Measurements from ENCODE around the gene YDJC. TPM values are rescaled to one million over a fixed set of nuclear protein-coding genes. Genes with fewer than 3 reads are reported as not detected.
A peak's percentile ranks its signal among the peaks of the same experiment; 100 is the strongest.

YDJC gene
- total and polyA plus RNA-seq, 2 donors (not counting 1 experiment from before 2014, with no cell fraction given), result 48.8 to 82.8 TPM

GRCh38 chr22:21650823-21651520 is 21.1 kb upstream of the YDJC start:
- CTCF ChIA-PET, result interaction anchor here (1.9 kb wide), 1 partner anchor 8 kb away, joined by 7 read pairs; the partner anchor contains the start of gene SDF2L1
- H3K9me3 Mint-ChIP-seq (ENCODE audit: insufficient read depth), result no peaks in the 10 kb centered on the region
- Histone ChIP-seq H3K9ac (ENCODE audit: low read length) (peak overlapping the region; percentile 65), H4K20me1 (ENCODE audit: control insufficient read depth, insufficient read depth, low read length, poor library complexity, severe bottlenecking) (peaks cover 25% of the 10 kb centered on the region), H3K4me3 (ENCODE audit: control extremely low read depth in 1 of 5, extremely low read depth in 1 of 5, insufficient read depth in 1 of 5, low read depth in 2 of 5, low read length in 4 of 5) (peak overlapping the region; percentile 16 to 67 (median 58)), H3K4me2 (replicated peaks; ENCODE audit: low read depth, low read length, poor library complexity, severe bottlenecking) (peak overlapping the region; percentile 84), H3K36me3 (replicated peaks in 1 of 2; ENCODE audit: control extremely low read depth in 1 of 2, control insufficient read depth in 1 of 2, extremely low read depth in 1 of 2, insufficient read depth in 2 of 2, low read length in 1 of 2) (peaks cover 0 to 4% of the 10 kb centered on the region in 2 experiments), H3K4me1 (ENCODE audit: control insufficient read depth in 2 of 2, insufficient read depth in 2 of 2, low read length in 2 of 2) (peaks cover 10 to 30% of the 10 kb centered on the region in 2 donors), H3K79me2 (ENCODE audit: control insufficient read depth, insufficient read depth, low read length) (peaks cover 11% of the 10 kb centered on the region), H3K27ac (ENCODE audit: low read length in 2 of 2) (no peak overlapping the region), H2AFZ (ENCODE audit: insufficient read depth, low read depth, low read length, poor library complexity, severe bottlenecking) (peak overlapping the region; percentile 93), H3K9me3 (ENCODE audit: control extremely low read depth in 1 of 3, control insufficient read depth in 2 of 3, insufficient read depth in 1 of 3, low read length in 2 of 3) (no peaks in the 10 kb centered on the region), H3K27me3 (replicated peaks in 1 of 4; ENCODE audit: control extremely low read depth in 1 of 4, control insufficient read depth in 3 of 4, insufficient read depth in 4 of 4, low read length in 3 of 4) (no peaks in the 10 kb centered on the region)
- ATAC-seq (ENCODE audit: low read depth), result no peak
- no peak for TF ChIP-seq CTCF (IDR thresholded peaks at IDR 0.05)
- no peak for TF ChIP-seq EZH2 (IDR thresholded peaks at IDR 0.05; ENCODE audit: borderline replicate concordance, insufficient read depth, low read depth, low read length, poor library complexity, severe bottlenecking)
- peak overlapping the region; percentile 91 for H3K4me3 Mint-ChIP-seq
- H3K27me3 Mint-ChIP-seq, result no peaks in the 10 kb centered on the region
- peaks cover 25% of the 10 kb centered on the region for H3K4me1 Mint-ChIP-seq
- DNase-seq, result no peak
- POLR2A ChIA-PET, result interaction anchor here (1.7 kb wide), 1 partner anchor 8 kb away, joined by 7 read pairs; no protein-coding TSS in a partner anchor
- 3% methylated on average over 5 of the region's 6 CpGs for WGBS (ENCODE audit: insufficient coverage)
- intact Hi-C loops (cut with micrococcal nuclease), result no loop called here
- H3K27ac Mint-ChIP-seq, result no peak overlapping the region

GRCh38 chr22:21650280-21650679 is 20.5 kb upstream of the YDJC start:
- TF ChIP-seq EZH2 (IDR thresholded peaks at IDR 0.05; ENCODE audit: borderline replicate concordance, insufficient read depth, low read depth, low read length, poor library complexity, severe bottlenecking), result no peak
- no peak for TF ChIP-seq CTCF (IDR thresholded peaks at IDR 0.05)
- peaks cover 10 to 30% of the 10 kb centered on the region in 2 donors for H3K4me1 ChIP-seq (ENCODE audit: control insufficient read depth in 2 of 2, insufficient read depth in 2 of 2, low read length in 2 of 2)
- H2AFZ ChIP-seq (ENCODE audit: insufficient read depth, low read depth, low read length, poor library complexity, severe bottlenecking), result no peak overlapping the region
- H3K27ac ChIP-seq (ENCODE audit: low read length in 2 of 2), result no peak overlapping the region
- Mint-ChIP-seq H3K4me1 (peaks cover 25% of the 10 kb centered on the region), H3K9me3 (ENCODE audit: insufficient read depth) (no peaks in the 10 kb centered on the region), H3K27ac (no peak overlapping the region), H3K27me3 (no peaks in the 10 kb centered on the region), H3K4me3 (peak overlapping the region; percentile 49)
- H3K79me2 ChIP-seq (ENCODE audit: control insufficient read depth, insufficient read depth, low read length), result peaks cover 11% of the 10 kb centered on the region
- DNase-seq (no peak), ATAC-seq (ENCODE audit: low read depth) (no peak)
- POLR2A ChIA-PET, result no interaction called here
- 90% methylated on average over 7 of the region's 7 CpGs for WGBS (ENCODE audit: insufficient coverage)
- peaks cover 0 to 4% of the 10 kb centered on the region in 2 experiments for H3K36me3 ChIP-seq (replicated peaks in 1 of 2; ENCODE audit: control extremely low read depth in 1 of 2, control insufficient read depth in 1 of 2, extremely low read depth in 1 of 2, insufficient read depth in 2 of 2, low read length in 1 of 2)
- CTCF ChIA-PET, result no interaction called here
- H3K27me3 ChIP-seq (replicated peaks in 1 of 4; ENCODE audit: control extremely low read depth in 1 of 4, control insufficient read depth in 3 of 4, insufficient read depth in 4 of 4, low read length in 3 of 4), result no peaks in the 10 kb centered on the region
- H3K9ac ChIP-seq (ENCODE audit: low read length), result no peak overlapping the region
- H3K9me3 ChIP-seq (ENCODE audit: control extremely low read depth in 1 of 3, control insufficient read depth in 2 of 3, insufficient read depth in 1 of 3, low read length in 2 of 3), result no peaks in the 10 kb centered on the region
- peaks cover 25% of the 10 kb centered on the region for H4K20me1 ChIP-seq (ENCODE audit: control insufficient read depth, insufficient read depth, low read length, poor library complexity, severe bottlenecking)
- intact Hi-C loops (cut with micrococcal nuclease), result no loop called here
- no peak overlapping the region for H3K4me3 ChIP-seq (ENCODE audit: control extremely low read depth in 1 of 5, extremely low read depth in 1 of 5, insufficient read depth in 1 of 5, low read depth in 2 of 5, low read length in 4 of 5)
- H3K4me2 ChIP-seq (replicated peaks; ENCODE audit: low read depth, low read length, poor library complexity, severe bottlenecking), result no peak overlapping the region
